ENCODE data around the gene ADNP2.

ADNP2 gene

GRCh38 chr18:80108121-80108536 lies 933 bp upstream of the ADNP2 start:
- DNase-seq = no peak

- peak; percentile 34 for DNase-seq
Measured at GRCh38 chr18:80109676-80110078, 615 bp downstream of the ADNP2 start.

GRCh38 chr18:80112624-80113248 lies 3.7 kb downstream of the ADNP2 start:
- no peak for DNase-seq

- DNase-seq = no peak
Measured at GRCh38 chr18:80115035-80115434, 6.0 kb downstream of the ADNP2 start.

- no peak for DNase-seq
Measured at GRCh38 chr18:80119111-80119510, 10.0 kb downstream of the ADNP2 start.

GRCh38 chr18:80120932-80121331 lies 11.9 kb downstream of the ADNP2 start:
- DNase-seq = no peak

GRCh38 chr18:80124131-80124530 lies 15.1 kb downstream of the ADNP2 start:
- no peak for DNase-seq

- no peak for DNase-seq
Measured at GRCh38 chr18:80126797-80127196, 17.7 kb downstream of the ADNP2 start.

- DNase-seq = no peak
Measured at GRCh38 chr18:80127635-80128034, 18.6 kb downstream of the ADNP2 start.

- DNase-seq = no peak
Measured at GRCh38 chr18:80129672-80130367, 20.8 kb downstream of the ADNP2 start.

GRCh38 chr18:80130555-80130954 lies 21.5 kb downstream of the ADNP2 start:
- no peak for DNase-seq

- DNase-seq = no peak
Measured at GRCh38 chr18:80132180-80132812, 23.2 kb downstream of the ADNP2 start.

GRCh38 chr18:80133124-80133523 lies 24.1 kb downstream of the ADNP2 start:
- no peak for DNase-seq

GRCh38 chr18:80135136-80135535 lies 26.1 kb downstream of the ADNP2 start:
- DNase-seq = no peak

GRCh38 chr18:80136679-80137078 lies 27.6 kb downstream of the ADNP2 start:
- no peak for DNase-seq

- no peak for DNase-seq
Measured at GRCh38 chr18:80137137-80137536, 28.1 kb downstream of the ADNP2 start.

GRCh38 chr18:80137976-80138375 lies 28.9 kb downstream of the ADNP2 start:
- DNase-seq = no peak

- no peak for DNase-seq
Measured at GRCh38 chr18:80140455-80140985, 31.5 kb downstream of the ADNP2 start.

GRCh38 chr18:80143881-80144280 lies 34.8 kb downstream of the ADNP2 start:
- DNase-seq = no peak

- no peak for DNase-seq
Measured at GRCh38 chr18:80145196-80145804, 36.2 kb downstream of the ADNP2 start.

- DNase-seq = no peak
Measured at GRCh38 chr18:80147037-80147417, 38.0 kb downstream of the ADNP2 start.

GRCh38 chr18:80147418-80148325 lies 38.6 kb downstream of the ADNP2 start:
- DNase-seq = peak; percentile 40

Measured in NCI-H774 (cell line).